Astrocyte (in vitro differentiated cells and primary cell): ENCODE results near the gene PDK2.

Experiments used
- EZH2 ChIP-seq: IDR thresholded peaks from 2 replicates; pipeline ENCODE4 v1.6.1; 2012; ENCODE audit warnings: mild to moderate bottlenecking, low read length, inconsistent platforms; ENCODE audit not compliant: insufficient read depth
- TF ChIP-seq, protein P1 (sequence below): IDR thresholded peaks from 2 replicates; pipeline ENCODE4 v1.5.1; 2011; ENCODE audit warnings: low read depth, mild to moderate bottlenecking, inconsistent platforms, low read length, moderate library complexity; ENCODE audit not compliant: insufficient read depth

DNA sequence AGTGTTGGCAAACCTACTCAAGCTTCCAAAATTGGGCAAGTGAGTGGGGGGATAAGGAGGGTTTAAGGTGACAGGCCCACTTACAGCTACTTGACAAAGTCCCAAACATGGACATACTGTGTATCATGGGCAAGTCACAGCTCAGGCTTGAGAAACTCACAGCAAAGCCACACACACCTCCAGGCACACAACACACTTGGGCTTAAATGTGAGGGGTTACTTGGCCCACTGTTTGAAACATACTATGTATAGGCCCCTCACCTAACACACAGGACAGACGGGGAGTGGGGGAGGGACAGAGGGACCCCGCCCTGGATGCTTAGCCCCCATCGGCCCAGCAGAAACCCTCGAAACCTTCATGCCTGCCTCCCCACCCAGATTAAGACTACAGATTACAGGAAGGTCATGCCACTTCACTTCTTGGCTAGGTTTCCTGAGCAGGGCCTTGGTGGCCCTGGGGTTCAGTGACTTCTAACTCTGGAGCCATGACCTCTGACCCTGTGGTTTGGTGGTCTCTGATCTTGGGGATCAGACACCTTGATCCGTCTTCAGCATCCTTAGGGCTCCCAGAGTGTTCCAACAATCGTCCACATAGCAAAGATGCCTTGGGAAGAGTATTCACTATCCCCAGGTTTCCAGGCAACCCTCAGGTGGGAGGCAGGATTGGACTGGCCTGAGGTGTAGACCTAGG is 37.1 kb downstream of the PDK2 start:
- TF ChIP-seq, protein P1, sequence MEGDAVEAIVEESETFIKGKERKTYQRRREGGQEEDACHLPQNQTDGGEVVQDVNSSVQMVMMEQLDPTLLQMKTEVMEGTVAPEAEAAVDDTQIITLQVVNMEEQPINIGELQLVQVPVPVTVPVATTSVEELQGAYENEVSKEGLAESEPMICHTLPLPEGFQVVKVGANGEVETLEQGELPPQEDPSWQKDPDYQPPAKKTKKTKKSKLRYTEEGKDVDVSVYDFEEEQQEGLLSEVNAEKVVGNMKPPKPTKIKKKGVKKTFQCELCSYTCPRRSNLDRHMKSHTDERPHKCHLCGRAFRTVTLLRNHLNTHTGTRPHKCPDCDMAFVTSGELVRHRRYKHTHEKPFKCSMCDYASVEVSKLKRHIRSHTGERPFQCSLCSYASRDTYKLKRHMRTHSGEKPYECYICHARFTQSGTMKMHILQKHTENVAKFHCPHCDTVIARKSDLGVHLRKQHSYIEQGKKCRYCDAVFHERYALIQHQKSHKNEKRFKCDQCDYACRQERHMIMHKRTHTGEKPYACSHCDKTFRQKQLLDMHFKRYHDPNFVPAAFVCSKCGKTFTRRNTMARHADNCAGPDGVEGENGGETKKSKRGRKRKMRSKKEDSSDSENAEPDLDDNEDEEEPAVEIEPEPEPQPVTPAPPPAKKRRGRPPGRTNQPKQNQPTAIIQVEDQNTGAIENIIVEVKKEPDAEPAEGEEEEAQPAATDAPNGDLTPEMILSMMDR: no peak
- no peak for TF ChIP-seq EZH2
